ENCODE data around the gene MXRA7.

DNA sequence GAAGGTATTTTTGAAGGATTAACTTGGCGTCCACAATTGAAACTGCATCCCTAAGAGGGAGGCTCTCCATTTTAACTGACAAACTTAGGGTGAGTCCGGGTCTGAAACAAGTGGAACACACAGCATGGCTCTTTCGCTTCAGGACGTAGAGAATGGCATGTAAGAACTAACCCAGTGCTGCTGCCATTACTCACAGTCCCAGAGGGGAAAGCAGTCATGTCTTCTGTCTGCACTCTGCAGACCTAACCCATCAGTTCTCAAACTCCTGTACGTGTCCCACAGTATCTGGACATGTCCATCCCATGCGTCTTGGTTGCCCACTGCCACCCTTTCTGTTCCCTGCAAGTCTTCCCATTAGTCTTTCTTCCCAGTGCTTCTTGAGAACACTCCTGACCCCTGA, 67.8 kb downstream of the MXRA7 start:
- TF ChIP-seq POLR2AphosphoS5 (IDR thresholded peaks at IDR 0.05) (no peak), EP300 (IDR thresholded peaks at IDR 0.05) (no peak), POLR2A (IDR thresholded peaks at IDR 0.05) (no peak)
- TF ChIP-seq, protein P1, sequence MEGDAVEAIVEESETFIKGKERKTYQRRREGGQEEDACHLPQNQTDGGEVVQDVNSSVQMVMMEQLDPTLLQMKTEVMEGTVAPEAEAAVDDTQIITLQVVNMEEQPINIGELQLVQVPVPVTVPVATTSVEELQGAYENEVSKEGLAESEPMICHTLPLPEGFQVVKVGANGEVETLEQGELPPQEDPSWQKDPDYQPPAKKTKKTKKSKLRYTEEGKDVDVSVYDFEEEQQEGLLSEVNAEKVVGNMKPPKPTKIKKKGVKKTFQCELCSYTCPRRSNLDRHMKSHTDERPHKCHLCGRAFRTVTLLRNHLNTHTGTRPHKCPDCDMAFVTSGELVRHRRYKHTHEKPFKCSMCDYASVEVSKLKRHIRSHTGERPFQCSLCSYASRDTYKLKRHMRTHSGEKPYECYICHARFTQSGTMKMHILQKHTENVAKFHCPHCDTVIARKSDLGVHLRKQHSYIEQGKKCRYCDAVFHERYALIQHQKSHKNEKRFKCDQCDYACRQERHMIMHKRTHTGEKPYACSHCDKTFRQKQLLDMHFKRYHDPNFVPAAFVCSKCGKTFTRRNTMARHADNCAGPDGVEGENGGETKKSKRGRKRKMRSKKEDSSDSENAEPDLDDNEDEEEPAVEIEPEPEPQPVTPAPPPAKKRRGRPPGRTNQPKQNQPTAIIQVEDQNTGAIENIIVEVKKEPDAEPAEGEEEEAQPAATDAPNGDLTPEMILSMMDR (IDR thresholded peaks at IDR 0.05), result no peak

All from stomach (tissue), 4 donors.